Mucosa of descending colon (tissue), 3 donors: ENCODE measurements around the gene CADPS2. TPM values are rescaled to one million over a fixed set of nuclear protein-coding genes. Genes with fewer than 3 reads are reported as not detected.
A peak's percentile ranks its signal among the peaks of the same experiment; 100 is the strongest.

Source experiments
- ATAC-seq: fragments of 200-7000 bp; cut with Tn5 transposase; one replicate; pipeline ENCODE4 v1.9.1; 2020; ENCODE audit warnings: mild to moderate bottlenecking, moderate library complexity
- DNase-seq, 3 donors: peaks; one replicate each; pipeline ENCODE4 v3.0.0-alpha.2; 2020
- H3K36me3 ChIP-seq: fragments of 200-600 bp; one replicate; pipeline ENCODE4 v1.8.0; 2021; ENCODE audit warnings: low read depth, mild to moderate bottlenecking
- H3K4me1 ChIP-seq: fragments of 200-600 bp; one replicate; pipeline ENCODE4 v1.8.0; 2021; ENCODE audit warnings: low read depth, mild to moderate bottlenecking
- H3K4me3 ChIP-seq: fragments of 200-600 bp; one replicate; pipeline ENCODE4 v1.8.0; 2021; ENCODE audit warnings: mild to moderate bottlenecking
- H3K9me3 ChIP-seq: fragments of 200-600 bp; one replicate; pipeline ENCODE4 v1.8.0; 2021; ENCODE audit warnings: mild to moderate bottlenecking
- CTCF ChIP-seq: fragments of 200-600 bp; IDR thresholded peaks from one replicate; pipeline ENCODE4 v1.8.0; 2022; ENCODE audit warnings: antibody characterized with exemption, mild to moderate bottlenecking
- intact Hi-C, 2 donors: fragments of 100-400 bp; cut with DNase I in 1 of 2; cut with micrococcal nuclease in 1 of 2; formaldehyde crosslinking; loops; one replicate each; pipeline versions ENCODE4 v1.11.0 to v1.11.1; 2022; cut with DNase I, micrococcal nuclease
- total RNA-seq, 3 donors: library from RNA; stranded (reverse); fragmentation: NEBNext Ultra II Directional in 2 of 3; extraction: Animal tissue kit (Norgen Biotek cat#: 25700) in 2 of 3; gene quantifications; one replicate each; pipeline versions ENCODE4 v1.2.1 to v1.2.4, GENCODE V29; 2021 to 2023
- donor health status: DM: no; HTN: no; CAD: no; lungs with moderate emphysema.
- donor health status: DM: no; HTN: no; CAD: no.
- donor health status: DM: no; HTN: yes; CAD: no.

Gene CADPS2
- total RNA-seq, 3 donors from 2014 or later, result 11.3 to 12.7 (median 11.7) TPM

DNA sequence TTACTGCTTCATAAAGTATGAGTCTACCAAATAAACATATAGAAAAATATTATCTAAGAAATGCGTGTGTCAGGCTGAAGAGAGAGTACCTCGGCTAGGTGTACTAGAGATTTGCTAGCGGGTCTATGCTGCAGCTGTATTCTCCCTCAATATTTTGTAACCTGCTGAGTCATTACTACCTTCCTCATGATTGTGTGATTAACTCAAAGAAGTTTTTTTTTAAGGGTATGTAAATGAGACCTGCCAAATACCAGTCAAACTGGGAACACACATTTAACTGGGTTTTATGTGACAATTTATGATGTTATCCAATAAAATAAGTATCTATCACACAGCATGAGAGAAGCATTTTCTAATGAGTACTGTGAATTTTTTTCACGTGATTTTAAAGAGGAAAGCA, 367.8 kb downstream of the CADPS2 start:
- no peak for DNase-seq
- no peak for TF ChIP-seq CTCF
- ATAC-seq, result no peak
- Histone ChIP-seq H3K9me3 (no peaks in the 10 kb centered on the region), H3K4me3 (no peak overlapping the region), H3K36me3 (no peaks in the 10 kb centered on the region), H3K4me1 (no peaks in the 10 kb centered on the region)
- intact Hi-C loops, result no loop called here

GRCh38 chr7:122517576-122517975, 368.7 kb downstream of the CADPS2 start:
- H3K36me3 ChIP-seq, result no peaks in the 10 kb centered on the region
- H3K9me3 ChIP-seq, result no peaks in the 10 kb centered on the region
- no peaks in the 10 kb centered on the region for H3K4me1 ChIP-seq
- intact Hi-C loops, result no loop called here
- no peak for DNase-seq
- TF ChIP-seq CTCF, result no peak
- H3K4me3 ChIP-seq, result no peak overlapping the region
- ATAC-seq, result no peak

- DNase-seq, result no peak
- peak; percentile 43 for ATAC-seq
- H3K36me3 ChIP-seq, result no peaks in the 10 kb centered on the region
- intact Hi-C loops, result no loop called here
- no peaks in the 10 kb centered on the region for H3K4me1 ChIP-seq
- no peak overlapping the region for H3K4me3 ChIP-seq
- no peaks in the 10 kb centered on the region for H3K9me3 ChIP-seq
- no peak for TF ChIP-seq CTCF
Measured at GRCh38 chr7:122515404-122515803, 370.9 kb downstream of the CADPS2 start.

- H3K4me1 ChIP-seq, result no peaks in the 10 kb centered on the region
- no peak overlapping the region for H3K4me3 ChIP-seq
- ATAC-seq (no peak), DNase-seq (no peak)
- no peaks in the 10 kb centered on the region for H3K36me3 ChIP-seq
- intact Hi-C loops, result no loop called here
- no peaks in the 10 kb centered on the region for H3K9me3 ChIP-seq
- TF ChIP-seq CTCF, result no peak
Measured at GRCh38 chr7:122511268-122511667, 375.0 kb downstream of the CADPS2 start.

DNA sequence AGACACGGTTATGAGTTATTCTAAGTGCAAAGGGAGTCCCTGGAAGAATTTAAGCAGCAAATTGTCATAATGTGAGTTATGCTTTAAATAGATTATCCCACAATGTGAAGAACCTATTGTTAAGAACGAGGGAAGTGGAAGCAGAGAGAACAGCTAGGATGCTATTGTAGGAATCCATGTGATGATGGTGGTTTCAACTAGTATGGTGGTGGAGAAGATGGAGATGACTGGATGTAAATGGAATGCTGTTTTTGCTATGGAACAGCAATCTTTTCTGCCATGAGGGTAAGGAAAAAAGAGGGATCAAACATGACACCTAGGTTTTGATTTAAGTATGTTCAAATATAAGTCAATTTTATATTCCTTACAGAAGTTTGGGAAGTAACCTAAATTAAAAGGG, 378.7 kb downstream of the CADPS2 start:
- Histone ChIP-seq H3K9me3 (no peaks in the 10 kb centered on the region), H3K4me1 (no peaks in the 10 kb centered on the region), H3K36me3 (no peaks in the 10 kb centered on the region), H3K4me3 (no peak overlapping the region)
- DNase-seq (no peak), ATAC-seq (no peak)
- intact Hi-C loops, result no loop called here
- no peak for TF ChIP-seq CTCF

DNA sequence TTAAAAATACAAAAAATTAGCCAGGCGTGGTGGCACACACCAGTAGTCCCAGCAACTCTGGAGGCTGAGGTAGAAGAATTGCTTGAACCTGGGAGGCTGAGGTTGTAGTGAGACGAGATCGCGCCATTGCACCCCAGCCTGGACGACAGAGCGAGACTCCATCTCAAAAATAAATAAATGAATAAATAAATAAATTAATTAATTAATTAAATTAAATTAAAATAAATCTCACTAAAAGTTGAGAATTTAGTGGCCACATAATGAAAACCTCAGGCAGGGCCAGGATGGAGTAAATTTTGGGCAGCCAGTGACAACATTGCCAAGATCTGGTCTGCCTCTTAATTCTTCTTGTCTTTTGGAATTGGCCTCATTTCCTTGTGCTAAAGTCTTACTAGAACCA, 394.3 kb downstream of the CADPS2 start:
- ATAC-seq (no peak), DNase-seq (no peak)
- Histone ChIP-seq H3K4me1 (no peaks in the 10 kb centered on the region), H3K4me3 (no peak overlapping the region), H3K9me3 (no peaks in the 10 kb centered on the region), H3K36me3 (no peaks in the 10 kb centered on the region)
- intact Hi-C loops, result no loop called here
- TF ChIP-seq CTCF, result no peak
